PC-3 (cell line): Measurements from ENCODE around the gene CHRDL2.

ENCODE experiments used
- EZH2 ChIP-seq: fragments of 300-600 bp; sonication (generic); IDR thresholded peaks from one replicate; pipeline ENCODE4 v1.6.1; 2017; ENCODE audit warnings: antibody characterized with exemption, mild to moderate bottlenecking, low read length; ENCODE audit not compliant: unreplicated experiment
- TF ChIP-seq, protein P1 (sequence below): fragments of 300-600 bp; sonication (generic); conservative IDR thresholded peaks from 2 replicates; pipeline ENCODE4 v1.5.1; 2017; ENCODE audit warnings: antibody characterized with exemption, low read depth, mild to moderate bottlenecking, low read length

DNA sequence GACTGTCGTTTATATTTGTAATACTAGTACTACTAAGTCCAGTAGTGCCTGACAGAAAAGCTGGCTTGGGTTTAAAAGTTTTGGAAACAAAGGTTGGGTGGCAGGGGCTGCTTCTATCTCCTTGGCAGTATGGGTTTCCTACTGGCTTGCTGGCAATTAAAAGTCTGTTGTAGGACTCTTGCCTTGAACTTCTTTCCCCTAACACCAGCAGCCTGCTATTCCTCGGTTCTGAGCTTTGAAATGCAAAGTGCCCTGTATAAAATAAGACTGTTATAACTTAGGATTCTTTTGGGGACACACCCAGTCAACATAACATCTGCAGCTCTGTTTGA lies 18.7 kb upstream of the CHRDL2 start:
- TF ChIP-seq, protein P1, sequence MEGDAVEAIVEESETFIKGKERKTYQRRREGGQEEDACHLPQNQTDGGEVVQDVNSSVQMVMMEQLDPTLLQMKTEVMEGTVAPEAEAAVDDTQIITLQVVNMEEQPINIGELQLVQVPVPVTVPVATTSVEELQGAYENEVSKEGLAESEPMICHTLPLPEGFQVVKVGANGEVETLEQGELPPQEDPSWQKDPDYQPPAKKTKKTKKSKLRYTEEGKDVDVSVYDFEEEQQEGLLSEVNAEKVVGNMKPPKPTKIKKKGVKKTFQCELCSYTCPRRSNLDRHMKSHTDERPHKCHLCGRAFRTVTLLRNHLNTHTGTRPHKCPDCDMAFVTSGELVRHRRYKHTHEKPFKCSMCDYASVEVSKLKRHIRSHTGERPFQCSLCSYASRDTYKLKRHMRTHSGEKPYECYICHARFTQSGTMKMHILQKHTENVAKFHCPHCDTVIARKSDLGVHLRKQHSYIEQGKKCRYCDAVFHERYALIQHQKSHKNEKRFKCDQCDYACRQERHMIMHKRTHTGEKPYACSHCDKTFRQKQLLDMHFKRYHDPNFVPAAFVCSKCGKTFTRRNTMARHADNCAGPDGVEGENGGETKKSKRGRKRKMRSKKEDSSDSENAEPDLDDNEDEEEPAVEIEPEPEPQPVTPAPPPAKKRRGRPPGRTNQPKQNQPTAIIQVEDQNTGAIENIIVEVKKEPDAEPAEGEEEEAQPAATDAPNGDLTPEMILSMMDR: no peak
- TF ChIP-seq EZH2: no peak
